Measurements from ENCODE around the gene PSMD1. TPM values are rescaled to one million over a fixed set of nuclear protein-coding genes. Genes with fewer than 3 reads are reported as not detected.
"Not testable (repeated sequence)": the region's sequence is repeated elsewhere in the genome, so short reads cannot be mapped to it uniquely, and the experiment has no call there.

Gene PSMD1
- total RNA-seq, 2 donors from 2014 or later: 99.7 to 105 TPM

DNA sequence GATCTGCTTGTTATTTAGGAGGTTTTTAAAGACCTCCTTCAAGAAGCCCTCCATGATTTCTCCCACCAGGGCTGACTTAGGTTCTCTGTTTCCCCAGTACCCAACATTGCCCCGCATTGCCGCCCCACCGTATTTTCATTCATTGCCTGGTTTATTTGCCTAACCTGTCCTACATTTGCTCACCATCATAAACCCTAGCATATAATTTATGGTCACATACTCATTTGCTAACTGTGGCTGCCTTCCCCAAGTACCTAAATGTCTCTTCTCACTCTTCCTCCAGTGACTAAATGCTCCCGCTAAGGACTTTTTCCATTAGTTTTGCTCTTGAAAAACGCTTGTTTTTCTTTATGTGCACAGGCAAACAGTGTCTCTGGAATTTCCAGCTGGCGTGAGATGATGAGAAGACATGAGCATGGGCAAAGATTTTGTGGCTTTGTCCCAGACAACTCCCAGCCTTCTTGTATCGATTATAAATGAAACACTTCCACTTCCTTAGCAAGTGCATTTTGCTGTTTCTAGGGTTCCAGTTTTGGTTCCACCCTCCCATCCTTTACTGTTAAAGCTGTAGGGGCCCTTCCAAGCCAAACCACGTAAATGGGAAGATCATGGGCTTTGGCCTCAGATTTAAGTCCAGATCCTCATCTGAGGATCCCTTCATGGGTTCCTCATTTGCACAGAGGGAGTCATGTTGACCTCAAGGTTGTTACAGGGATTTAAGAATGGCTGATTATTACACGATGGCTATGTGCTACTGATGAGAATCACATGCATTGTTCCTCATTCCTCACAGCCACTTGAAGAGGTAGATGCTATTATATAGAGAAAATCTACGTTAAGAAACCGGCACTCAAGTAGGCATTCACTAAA, 120.7 kb downstream of the PSMD1 start:
- peak overlapping the region in 1 of 2 donors; percentile 72 for H3K27ac Mint-ChIP-seq
- ATAC-seq (peak in 1 of 2 donors; percentile 50), DNase-seq (ENCODE audit: low spot score in 2 of 2) (no peak)
- no peaks in the 10 kb centered on the region for H3K9me3 Mint-ChIP-seq
- H3K36me3 Mint-ChIP-seq: peaks cover 5 to 20% of the 10 kb centered on the region in 2 donors

GRCh38 chr2:231178805-231179204, 122.1 kb downstream of the PSMD1 start:
- H3K36me3 Mint-ChIP-seq: peaks cover 5 to 20% of the 10 kb centered on the region in 2 donors
- ATAC-seq; H3K9me3 Mint-ChIP-seq; DNase-seq (ENCODE audit: low spot score in 2 of 2); H3K27ac Mint-ChIP-seq: not testable (repeated sequence)

DNA sequence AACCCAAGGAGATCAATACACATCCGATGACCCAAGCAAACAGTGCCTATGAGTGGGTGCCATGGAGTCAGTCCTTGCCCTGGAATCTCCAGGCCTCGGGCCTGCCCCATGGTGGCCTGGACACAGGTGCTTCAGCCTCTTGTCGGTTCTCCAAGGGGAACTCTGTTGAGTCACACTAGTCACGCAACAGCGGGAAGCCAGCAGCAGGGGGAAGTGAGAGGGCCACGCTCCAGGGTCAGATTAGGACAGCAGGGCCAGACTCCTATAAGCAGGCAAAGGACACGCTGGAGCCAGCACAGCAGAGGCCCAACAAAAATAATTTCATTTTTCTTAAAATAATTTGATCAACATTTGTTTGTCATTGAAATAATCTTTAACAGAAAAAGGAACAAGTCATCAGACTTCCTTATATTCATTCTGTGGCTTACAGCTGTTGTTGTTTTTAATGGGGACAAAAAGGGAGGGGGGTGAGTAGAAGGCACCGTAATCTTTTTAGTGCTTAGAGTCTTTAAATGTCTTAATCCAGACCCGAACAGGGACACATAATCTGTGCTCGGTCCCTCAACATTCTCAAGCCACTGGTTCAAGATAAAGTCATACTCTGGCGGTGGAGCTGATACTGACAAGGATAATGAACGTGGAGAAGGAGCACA, 125.3 kb downstream of the PSMD1 start:
- DNase-seq (ENCODE audit: low spot score in 2 of 2) (no peak), ATAC-seq (no peak)
- H3K9me3 Mint-ChIP-seq: no peaks in the 10 kb centered on the region
- peaks cover 0 to 8% of the 10 kb centered on the region in 2 donors for H3K36me3 Mint-ChIP-seq
- no peak overlapping the region for H3K27ac Mint-ChIP-seq

DNA sequence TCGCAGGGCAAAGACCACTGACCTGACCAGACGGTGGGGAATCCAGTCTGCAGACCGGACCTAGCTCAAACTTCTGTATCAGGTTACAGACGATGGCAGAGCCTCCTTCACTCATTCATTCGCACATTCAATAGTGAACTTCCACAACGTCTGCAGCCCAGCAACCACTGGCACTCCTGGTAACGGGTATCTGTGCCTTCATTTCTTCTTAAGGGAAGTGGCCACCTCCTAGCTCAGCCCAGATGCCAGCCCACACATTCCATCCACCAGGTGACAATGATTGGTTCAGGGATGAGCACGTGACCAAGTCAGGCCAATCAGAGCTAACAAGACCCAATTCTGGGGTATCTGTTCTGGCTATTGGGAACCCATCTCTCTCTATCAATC, 125.8 kb downstream of the PSMD1 start:
- ATAC-seq (no peak), DNase-seq (ENCODE audit: low spot score in 2 of 2) (no peak)
- peaks cover 0 to 3% of the 10 kb centered on the region in 2 donors for H3K36me3 Mint-ChIP-seq
- no peaks in the 10 kb centered on the region for H3K9me3 Mint-ChIP-seq
- H3K27ac Mint-ChIP-seq: no peak overlapping the region

DNA sequence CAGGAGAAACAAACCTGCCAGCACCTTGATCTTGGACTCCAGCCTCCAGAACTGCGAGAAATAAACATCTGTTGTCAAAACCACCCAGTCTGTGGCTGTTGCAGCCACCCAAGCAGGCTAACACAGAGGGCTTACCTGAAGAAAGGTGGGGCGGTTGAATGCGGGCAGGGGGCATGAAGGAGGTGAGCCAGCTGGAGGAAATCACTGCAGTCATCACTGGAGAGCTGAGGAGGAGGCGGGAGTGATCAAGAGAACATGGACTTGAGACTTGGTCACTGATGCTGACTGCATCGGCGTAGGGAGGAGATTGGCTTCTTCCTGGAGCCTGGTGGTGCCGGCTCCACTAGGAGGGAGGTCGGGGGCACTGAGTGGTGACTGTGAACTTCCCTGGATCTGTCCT, 127.2 kb downstream of the PSMD1 start:
- Mint-ChIP-seq H3K36me3 (no peaks in the 10 kb centered on the region), H3K9me3 (no peaks in the 10 kb centered on the region), H3K27ac (peak overlapping the region in 1 of 2 donors; percentile 36)
- ATAC-seq (no peak), DNase-seq (ENCODE audit: low spot score in 2 of 2) (no peak)

GRCh38 chr2:231184319-231184718, 127.7 kb downstream of the PSMD1 start:
- no peaks in the 10 kb centered on the region for H3K36me3 Mint-ChIP-seq
- ATAC-seq: no peak
- H3K9me3 Mint-ChIP-seq: no peaks in the 10 kb centered on the region
- no peak for DNase-seq (ENCODE audit: low spot score in 2 of 2)
- H3K27ac Mint-ChIP-seq: peak overlapping the region in 1 of 2 donors; percentile 36

GRCh38 chr2:231185050-231185725, 128.5 kb downstream of the PSMD1 start:
- no peak for ATAC-seq
- no peaks in the 10 kb centered on the region for H3K9me3 Mint-ChIP-seq
- no peak for DNase-seq (ENCODE audit: low spot score in 2 of 2)
- no peak overlapping the region for H3K27ac Mint-ChIP-seq
- H3K36me3 Mint-ChIP-seq: no peaks in the 10 kb centered on the region

DNA sequence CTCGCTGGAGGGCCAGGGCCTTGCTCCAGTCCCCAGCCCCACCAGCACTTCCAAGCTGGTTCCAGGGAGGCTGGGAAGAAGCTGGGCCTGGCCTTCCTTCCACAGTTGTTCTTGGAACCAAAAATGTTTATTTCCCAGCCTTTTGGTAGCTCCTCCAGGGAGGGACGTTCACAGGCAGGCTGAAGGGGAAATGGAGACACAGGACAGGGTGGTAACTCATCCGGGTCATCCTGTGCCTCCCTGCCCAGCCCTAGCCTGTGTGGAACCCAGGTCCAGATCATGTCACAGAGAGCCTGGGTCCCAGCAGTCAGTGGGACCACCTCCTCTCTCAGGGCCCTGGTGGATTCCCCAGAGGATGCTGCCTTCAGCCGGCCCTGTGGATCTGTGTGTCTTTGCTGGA, 129.2 kb downstream of the PSMD1 start:
- H3K27ac Mint-ChIP-seq: no peak overlapping the region
- no peak for DNase-seq (ENCODE audit: low spot score in 2 of 2)
- no peaks in the 10 kb centered on the region for H3K9me3 Mint-ChIP-seq
- H3K36me3 Mint-ChIP-seq: no peaks in the 10 kb centered on the region
- ATAC-seq: no peak

- Mint-ChIP-seq H3K27ac (no peak overlapping the region), H3K9me3 (no peaks in the 10 kb centered on the region), H3K36me3 (no peaks in the 10 kb centered on the region)
- ATAC-seq (no peak), DNase-seq (ENCODE audit: low spot score in 2 of 2) (no peak)
These were observed 129.7 kb downstream of the PSMD1 start for GRCh38 chr2:231186325-231186724.

DNA sequence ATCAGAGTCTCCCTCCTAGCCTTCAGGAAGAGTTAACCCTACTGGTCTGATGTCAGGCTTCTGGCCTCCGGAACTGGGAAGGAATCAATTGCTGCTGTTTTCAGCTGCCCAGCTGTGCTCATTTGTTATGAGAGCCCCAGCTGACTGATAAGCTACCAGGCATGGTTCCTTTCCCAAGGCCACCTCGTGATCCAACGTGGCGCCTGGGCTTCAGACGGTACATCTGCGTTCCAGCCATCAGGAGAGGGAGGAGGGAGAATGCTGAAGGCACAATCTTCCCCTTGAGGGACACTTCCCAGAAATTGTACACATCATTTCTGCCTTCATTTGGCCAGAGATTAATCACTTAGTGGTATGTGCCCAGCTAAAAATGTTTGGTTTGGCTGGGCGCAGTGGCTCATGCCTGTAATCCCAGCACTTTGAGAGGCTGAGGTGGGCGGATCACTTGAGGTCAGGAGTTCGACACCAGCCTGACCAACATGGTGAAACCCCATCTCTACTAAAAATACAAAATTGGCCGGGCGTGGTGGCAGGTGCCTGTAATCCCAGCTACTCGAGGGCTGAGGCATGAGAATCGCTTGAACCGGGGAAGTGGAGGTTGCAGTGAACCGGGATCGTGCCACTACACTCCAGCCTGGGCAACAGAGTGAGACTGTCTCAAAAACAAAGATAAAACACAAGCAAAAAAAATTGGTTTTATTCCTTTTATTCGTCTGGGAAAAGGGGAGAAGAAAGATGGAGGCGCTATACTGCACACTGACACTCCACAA, 131.3 kb downstream of the PSMD1 start:
- Mint-ChIP-seq H3K36me3 (no peaks in the 10 kb centered on the region), H3K27ac (no peak overlapping the region), H3K9me3 (no peaks in the 10 kb centered on the region)
- ATAC-seq: no peak
- DNase-seq (ENCODE audit: low spot score in 2 of 2): no peak

DNA sequence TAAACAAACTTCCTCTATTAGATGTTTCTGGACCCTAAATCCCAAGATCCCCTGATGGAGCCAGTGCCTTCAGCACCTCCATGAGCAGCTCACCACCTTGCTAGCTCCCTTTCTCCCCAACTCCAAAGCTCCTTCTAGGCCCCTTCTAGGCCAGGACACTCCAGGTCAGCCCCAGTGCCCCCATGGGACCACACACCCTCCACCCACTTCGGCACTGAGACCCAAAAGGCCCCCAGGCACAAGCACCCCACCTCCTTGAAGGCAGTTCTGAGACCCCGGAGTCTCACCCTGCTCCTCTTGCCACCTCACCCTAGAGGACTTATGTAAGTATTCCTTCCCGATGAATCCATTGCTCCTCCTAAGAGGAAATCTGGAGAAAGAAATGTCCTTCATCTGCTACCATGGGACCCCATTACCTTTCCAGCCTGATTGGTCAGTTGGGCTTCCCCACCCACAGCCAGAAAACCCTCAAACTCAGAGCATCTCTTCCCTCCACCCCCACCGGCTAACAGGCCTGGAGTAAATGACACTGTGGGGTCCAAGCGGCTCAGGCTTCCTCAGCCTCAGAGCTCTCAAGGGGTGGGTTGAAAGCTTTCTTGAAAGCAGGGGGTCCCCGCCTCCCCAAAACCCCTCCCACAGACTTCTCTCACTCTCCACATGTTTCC, 132.0 kb downstream of the PSMD1 start:
- DNase-seq (ENCODE audit: low spot score in 2 of 2) (no peak), ATAC-seq (no peak)
- H3K9me3 Mint-ChIP-seq: no peaks in the 10 kb centered on the region
- H3K36me3 Mint-ChIP-seq: no peaks in the 10 kb centered on the region
- H3K27ac Mint-ChIP-seq: no peak overlapping the region

- ATAC-seq (no peak), DNase-seq (ENCODE audit: low spot score in 2 of 2) (no peak)
- H3K36me3 Mint-ChIP-seq: no peaks in the 10 kb centered on the region
- no peaks in the 10 kb centered on the region for H3K9me3 Mint-ChIP-seq
- H3K27ac Mint-ChIP-seq: no peak overlapping the region
These were observed 132.5 kb downstream of the PSMD1 start for GRCh38 chr2:231189171-231189530.

DNA sequence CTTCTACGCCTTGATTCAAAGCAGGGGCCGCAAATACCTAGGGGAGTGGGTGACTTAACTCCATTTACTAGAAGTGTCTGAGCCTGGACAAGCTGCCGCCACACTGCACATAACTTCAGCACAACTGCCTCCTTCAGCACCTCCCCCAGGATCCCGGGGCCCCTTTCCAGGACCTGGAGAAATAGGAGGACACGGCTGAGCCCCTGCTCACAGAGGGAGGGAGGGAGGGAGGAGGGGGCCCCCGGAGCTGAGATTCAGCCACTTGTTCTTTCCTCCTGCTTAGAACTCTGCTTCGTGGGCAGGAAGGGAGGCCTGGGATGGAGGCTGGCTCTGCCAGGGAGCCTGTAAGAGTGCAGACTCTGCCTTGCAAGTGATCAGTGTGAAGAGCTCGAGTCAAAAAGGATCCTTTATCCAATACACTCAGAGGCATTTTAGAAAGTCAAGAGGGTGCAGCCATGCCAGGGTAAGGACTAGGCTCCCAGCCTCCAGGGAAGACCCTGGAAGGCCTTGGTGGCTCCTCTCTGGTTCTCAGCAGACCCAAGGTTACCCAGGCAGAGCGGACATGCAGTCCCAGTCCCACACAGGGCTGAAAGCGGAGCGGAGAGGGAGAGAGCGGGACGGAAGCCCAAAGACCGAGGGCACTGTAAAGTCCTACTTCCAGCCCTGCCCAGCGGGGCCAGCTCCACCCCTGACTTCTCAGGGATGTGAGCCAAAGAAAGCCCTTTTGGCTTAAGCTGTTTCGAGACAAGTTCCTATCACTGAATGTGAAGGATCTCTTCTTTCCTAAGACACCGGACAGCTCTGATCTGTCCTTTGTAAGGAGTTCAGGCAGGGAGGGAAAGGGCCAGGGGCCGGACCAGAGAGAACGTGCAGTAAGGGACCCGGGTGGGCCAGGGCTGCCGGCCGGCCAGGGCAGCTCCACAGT, 133.2 kb downstream of the PSMD1 start:
- no peak for DNase-seq (ENCODE audit: low spot score in 2 of 2)
- H3K36me3 Mint-ChIP-seq: no peaks in the 10 kb centered on the region
- no peak for ATAC-seq
- H3K9me3 Mint-ChIP-seq: no peaks in the 10 kb centered on the region
- H3K27ac Mint-ChIP-seq: no peak overlapping the region

DNA sequence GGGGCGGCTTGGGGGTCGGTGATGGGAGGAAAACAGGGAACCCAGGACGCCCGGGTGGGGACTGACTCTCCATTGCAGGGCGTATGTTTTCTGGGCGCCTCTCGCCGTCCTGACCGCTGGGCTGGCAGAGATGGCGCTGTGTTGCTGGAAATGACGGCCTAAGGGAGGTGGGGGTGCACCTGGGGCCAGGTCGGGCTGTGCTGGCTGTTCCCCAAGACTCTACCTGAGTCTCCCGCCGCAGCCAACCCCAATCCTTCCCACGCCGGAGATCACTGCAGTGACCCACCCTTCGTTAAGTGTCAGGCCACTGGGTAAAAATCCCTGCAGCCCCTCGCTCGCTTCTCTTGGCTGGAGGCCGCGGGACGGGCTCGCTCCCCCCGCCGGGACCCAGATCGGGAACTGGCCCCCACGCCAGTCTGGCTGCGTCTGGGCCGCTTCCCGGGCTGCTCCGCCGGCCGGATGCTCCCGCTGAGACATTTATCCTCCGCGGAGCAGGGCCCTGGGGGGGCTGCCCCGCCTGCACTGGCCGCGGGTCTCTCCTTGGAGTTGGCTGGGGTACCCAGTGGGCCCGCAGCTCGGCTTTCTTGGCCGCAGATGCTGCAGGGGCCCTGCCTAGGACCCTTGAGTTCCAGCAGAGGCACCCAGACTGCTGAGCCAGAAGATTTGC, 134.0 kb downstream of the PSMD1 start:
- ATAC-seq: no peak
- no peak for DNase-seq (ENCODE audit: low spot score in 2 of 2)
- H3K36me3 Mint-ChIP-seq: no peaks in the 10 kb centered on the region
- H3K9me3 Mint-ChIP-seq: no peaks in the 10 kb centered on the region
- H3K27ac Mint-ChIP-seq: no peak overlapping the region
